ENCODE measurements around the gene RAB27B. TPM values are rescaled to one million over a fixed set of nuclear protein-coding genes. Genes with fewer than 3 reads are reported as not detected.

The RAB27B gene
- total RNA-seq, 1 experiment from 2014 or later: 13.2 TPM

- peak overlapping the region; percentile 53 for H2AFZ ChIP-seq (ENCODE audit: low read length)
- CTCF ChIA-PET: no interaction called here
- H4K20me1 ChIP-seq (ENCODE audit: low read length): no peaks in the 10 kb centered on the region
- peak overlapping the region; percentile 54 for H3K9ac ChIP-seq (ENCODE audit: low read length)
- ATAC-seq: peak; percentile 80
- H3K9me2 ChIP-seq (replicated peaks; ENCODE audit: low read length): no peaks in the 10 kb centered on the region
- H3K27me3 ChIP-seq (ENCODE audit: low read length): no peaks in the 10 kb centered on the region
- H3K79me2 ChIP-seq (ENCODE audit: low read length): no peaks in the 10 kb centered on the region
- intact Hi-C loops (cut with micrococcal nuclease): loop anchor here (1.0 kb wide), 1 partner anchor 47 kb away; no protein-coding TSS in a partner anchor
- peak; percentile 87 for DNase-seq
- H3K9me3 ChIP-seq (ENCODE audit: low read length): no peaks in the 10 kb centered on the region
- POLR2A ChIA-PET (ENCODE audit: unreplicated experiment): no interaction called here
- peak overlapping the region; percentile 92 for H3K27ac ChIP-seq (ENCODE audit: low read length)
- no peaks in the 10 kb centered on the region for H3F3A ChIP-seq (ENCODE audit: low read length, unreplicated experiment)
- H3K36me3 ChIP-seq (ENCODE audit: low read depth, low read length): no peaks in the 10 kb centered on the region
- peaks cover 44% of the 10 kb centered on the region for H3K4me1 ChIP-seq (ENCODE audit: insufficient read depth, low read length)
- peak overlapping the region; percentile 56 for H3K4me2 ChIP-seq (ENCODE audit: low read length)
- H3K4me3 ChIP-seq (ENCODE audit: low read length): no peak overlapping the region
- TSS peak; percentile 72 for BruUV-seq (replicated peaks)
- no peak for TF ChIP-seq EZH2 (IDR thresholded peaks at IDR 0.05; ENCODE audit: low read length, unreplicated experiment)
- TF ChIP-seq CTCF (conservative IDR thresholded peaks at IDR 0.05; ENCODE audit: low read depth, low read length): no peak
- TF ChIP-seq EZH2phosphoT487 (IDR thresholded peaks at IDR 0.05; ENCODE audit: borderline replicate concordance, low read length): no peak
Measured at GRCh38 chr18:54822872-54823845, 5.1 kb upstream of the RAB27B start.

DNA sequence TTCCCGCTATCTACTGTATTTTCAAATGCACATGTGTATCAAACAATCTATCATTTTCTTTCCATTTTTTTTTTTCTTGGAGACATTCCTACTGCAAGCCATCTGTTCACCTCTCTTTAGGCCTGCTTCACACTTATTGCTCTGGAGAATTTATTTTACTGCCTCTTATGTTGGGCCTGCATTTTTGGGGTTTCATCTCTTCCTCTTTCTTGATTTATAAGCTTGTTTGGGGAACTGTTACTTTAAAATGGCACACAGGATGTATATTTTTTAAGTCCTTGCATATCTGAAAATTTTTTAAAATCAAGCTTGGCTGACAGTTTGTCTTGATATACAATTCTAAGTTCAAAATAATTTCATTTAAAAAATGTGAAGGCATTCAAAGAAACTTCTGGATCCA lies 3.5 kb upstream of the RAB27B start:
- BruUV-seq (replicated peaks): no TSS peak
- DNase-seq (no peak), ATAC-seq (no peak)
- Histone ChIP-seq H3K9ac (ENCODE audit: low read length) (no peak overlapping the region), H3K36me3 (ENCODE audit: low read depth, low read length) (no peaks in the 10 kb centered on the region), H3K9me2 (replicated peaks; ENCODE audit: low read length) (no peaks in the 10 kb centered on the region), H3K27ac (ENCODE audit: low read length) (no peak overlapping the region), H3F3A (ENCODE audit: low read length, unreplicated experiment) (no peaks in the 10 kb centered on the region), H4K20me1 (ENCODE audit: low read length) (no peaks in the 10 kb centered on the region), H3K9me3 (ENCODE audit: low read length) (no peaks in the 10 kb centered on the region), H3K27me3 (ENCODE audit: low read length) (no peaks in the 10 kb centered on the region), H2AFZ (ENCODE audit: low read length) (no peak overlapping the region), H3K4me2 (ENCODE audit: low read length) (no peak overlapping the region), H3K79me2 (ENCODE audit: low read length) (peaks cover 11% of the 10 kb centered on the region), H3K4me3 (ENCODE audit: low read length) (no peak overlapping the region), H3K4me1 (ENCODE audit: insufficient read depth, low read length) (peaks cover 52% of the 10 kb centered on the region)
- intact Hi-C loops (cut with micrococcal nuclease): loop anchor here (5.0 kb wide), 1 partner anchor 123 kb away; no protein-coding TSS in a partner anchor
- ChIA-PET CTCF (no interaction called here), POLR2A (ENCODE audit: unreplicated experiment) (no interaction called here)
- TF ChIP-seq EZH2 (IDR thresholded peaks at IDR 0.05; ENCODE audit: low read length, unreplicated experiment) (no peak), CTCF (conservative IDR thresholded peaks at IDR 0.05; ENCODE audit: low read depth, low read length) (no peak), EZH2phosphoT487 (IDR thresholded peaks at IDR 0.05; ENCODE audit: borderline replicate concordance, low read length) (no peak)
